CD1c-positive myeloid dendritic cell (primary cell): ENCODE data around the gene KCNH2.
A peak's percentile ranks its signal among the peaks of the same experiment; 100 is the strongest.

Experiments used
- DNase-seq: peaks from one replicate; pipeline ENCODE4 v3.0.0-alpha.2; 2016; ENCODE audit errors: extremely low spot score

KCNH2 gene

GRCh38 chr7:150974468-150975391 lies 3.4 kb downstream of the KCNH2 start:
- peak; percentile 49 for DNase-seq

- no peak for DNase-seq
Measured at GRCh38 chr7:150973571-150974451, 4.3 kb downstream of the KCNH2 start.

GRCh38 chr7:150972741-150973140 lies 5.4 kb downstream of the KCNH2 start:
- no peak for DNase-seq

- DNase-seq: no peak
Measured at GRCh38 chr7:150972023-150972468, 6.1 kb downstream of the KCNH2 start.

- no peak for DNase-seq
Measured at GRCh38 chr7:150971242-150972022, 6.7 kb downstream of the KCNH2 start.

GRCh38 chr7:150970424-150970823 lies 7.7 kb downstream of the KCNH2 start:
- no peak for DNase-seq

- DNase-seq: no peak
Measured at GRCh38 chr7:150969475-150969874, 8.6 kb downstream of the KCNH2 start.

- no peak for DNase-seq
Measured at GRCh38 chr7:150968734-150969372, 9.3 kb downstream of the KCNH2 start.

GRCh38 chr7:150968056-150968733 lies 9.9 kb downstream of the KCNH2 start:
- DNase-seq: no peak

GRCh38 chr7:150967349-150967748 lies 10.8 kb downstream of the KCNH2 start:
- DNase-seq: no peak

GRCh38 chr7:150966002-150966401 lies 12.1 kb downstream of the KCNH2 start:
- DNase-seq: no peak

- DNase-seq: no peak
Measured at GRCh38 chr7:150965273-150965830, 12.8 kb downstream of the KCNH2 start.

- DNase-seq: no peak
Measured at GRCh38 chr7:150964593-150965111, 13.5 kb downstream of the KCNH2 start.

- DNase-seq: no peak
Measured at GRCh38 chr7:150963707-150964559, 14.2 kb downstream of the KCNH2 start.

- DNase-seq: peak; percentile 54
Measured at GRCh38 chr7:150962553-150963399, 15.3 kb downstream of the KCNH2 start.

GRCh38 chr7:150962290-150962552 lies 15.9 kb downstream of the KCNH2 start:
- DNase-seq: no peak

- no peak for DNase-seq
Measured at GRCh38 chr7:150961510-150962289, 16.4 kb downstream of the KCNH2 start.
